Measurements from ENCODE around the gene COMMD3.
"Not testable (repeated sequence)": the region's sequence is repeated elsewhere in the genome, so short reads cannot be mapped to it uniquely, and the experiment has no call there.

Gene COMMD3

DNA sequence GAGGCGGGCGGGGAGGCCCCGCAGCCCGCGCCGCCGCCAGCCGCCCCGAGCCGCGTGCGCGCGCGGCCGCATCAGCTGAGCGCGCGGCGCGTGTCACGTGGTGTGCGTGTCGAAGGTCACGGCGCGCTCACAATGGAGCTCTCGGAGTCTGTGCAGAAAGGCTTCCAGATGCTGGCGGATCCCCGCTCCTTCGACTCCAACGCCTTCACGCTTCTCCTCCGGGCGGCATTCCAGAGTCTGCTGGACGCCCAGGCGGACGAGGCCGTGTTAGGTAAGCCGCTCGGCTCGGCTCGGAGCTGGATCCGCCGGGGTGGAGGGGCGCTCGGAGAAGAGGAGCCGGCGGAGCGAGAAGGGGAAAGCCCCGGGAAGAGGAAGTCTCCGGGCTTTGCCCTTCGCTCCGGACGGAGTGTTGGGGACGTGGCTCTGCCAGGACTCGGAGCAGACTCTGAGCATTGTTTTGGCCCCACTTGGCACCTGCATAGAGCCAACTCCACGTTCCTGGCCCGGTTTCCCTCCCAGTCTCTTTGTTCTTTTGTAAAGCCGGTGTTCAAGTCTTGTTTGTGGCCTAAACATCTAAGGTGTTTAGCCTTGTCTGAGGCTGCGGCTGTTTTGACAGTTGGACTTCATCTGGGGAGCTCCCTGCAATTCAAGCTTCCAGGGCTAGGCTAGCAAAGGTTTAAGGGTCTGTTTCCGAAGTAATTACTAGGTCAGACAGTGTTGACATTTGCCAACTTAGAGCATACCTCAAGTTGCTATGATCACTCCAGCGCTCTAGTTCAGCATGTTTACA lies at the start of gene COMMD3:
Gene COMMD3, plus strand, starts transcription at position 103 of the 790 bp plus-strand sequence. Its CDS starts 30 bp downstream, at position 133.
- peak; percentile 62 for DNase-seq

DNA sequence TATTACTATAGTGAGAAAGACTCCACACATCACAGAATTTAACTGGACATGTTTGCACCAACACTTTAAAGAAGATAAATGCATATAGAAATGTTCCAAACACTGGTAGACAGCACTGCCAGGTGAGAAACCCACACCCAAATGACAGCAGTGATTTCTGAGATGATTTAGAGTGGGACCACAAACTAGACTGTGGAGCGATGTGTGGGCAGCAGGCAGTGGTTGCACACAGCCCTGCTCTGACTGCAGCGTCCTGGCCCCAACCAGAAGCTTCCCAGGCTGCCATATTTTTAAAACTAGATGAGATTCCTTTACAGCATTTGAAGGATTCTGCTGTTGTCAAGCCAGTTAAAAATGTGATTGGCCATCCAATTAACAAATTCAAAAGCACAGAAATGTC lies 47.7 kb upstream of the COMMD3 start:
- no peak for DNase-seq

DNA sequence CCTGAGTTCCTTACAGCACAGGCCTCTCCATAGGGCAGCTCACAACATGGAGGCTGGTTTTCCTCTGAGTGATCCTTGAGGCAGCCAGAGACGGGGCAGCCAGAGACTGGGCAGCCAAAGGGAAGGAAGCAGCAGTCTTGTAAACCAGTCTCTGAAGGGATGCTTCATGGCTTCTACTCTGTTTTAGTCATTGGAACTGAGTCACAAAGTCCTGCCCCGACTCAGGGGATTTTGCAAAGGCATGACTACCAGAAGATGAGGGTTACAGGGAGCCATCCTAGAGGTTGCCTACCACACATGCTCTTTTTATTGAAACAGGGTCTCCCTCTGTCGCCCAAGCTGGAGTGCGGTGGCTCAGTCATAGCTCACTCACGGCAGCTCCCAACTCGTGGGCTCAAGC lies 44.4 kb upstream of the COMMD3 start:
- no peak for DNase-seq

DNA sequence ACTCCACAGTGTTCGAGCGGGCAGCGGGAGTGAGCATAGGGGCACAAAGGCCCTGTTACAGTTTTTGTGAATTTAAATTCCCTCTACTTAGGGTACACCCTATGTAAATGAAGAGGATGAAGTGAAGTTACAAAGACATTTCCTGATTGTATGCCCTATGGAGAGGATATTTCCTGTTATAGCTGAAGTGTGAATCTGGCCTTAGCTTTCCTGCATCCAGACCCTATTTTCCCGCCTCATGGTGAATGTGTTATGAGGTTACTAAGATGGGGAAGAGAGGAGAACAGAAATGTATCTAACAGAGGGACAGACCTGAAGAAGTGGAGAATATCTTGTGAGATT lies 37.8 kb upstream of the COMMD3 start:
- no peak for DNase-seq

DNA sequence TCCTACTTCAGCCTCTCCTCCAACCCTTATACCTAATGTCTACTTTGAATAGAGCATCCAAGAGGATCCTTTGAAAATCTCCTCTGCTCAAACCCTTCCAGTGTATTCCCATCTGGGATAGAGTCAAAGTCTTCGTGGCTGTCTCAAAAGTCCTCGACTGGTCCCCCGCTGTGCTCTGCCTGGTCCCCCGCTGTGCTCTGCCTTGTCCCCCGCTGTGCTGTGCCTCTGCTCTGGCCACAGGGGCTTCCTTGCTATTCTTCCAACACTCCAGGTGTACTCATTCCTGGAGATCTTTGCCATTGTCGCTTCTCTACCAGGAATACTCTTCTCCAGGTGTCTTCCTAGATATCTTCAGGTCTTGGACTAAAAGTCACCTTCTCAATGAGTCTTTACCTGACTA lies 36.1 kb upstream of the COMMD3 start:
- no peak for DNase-seq

DNA sequence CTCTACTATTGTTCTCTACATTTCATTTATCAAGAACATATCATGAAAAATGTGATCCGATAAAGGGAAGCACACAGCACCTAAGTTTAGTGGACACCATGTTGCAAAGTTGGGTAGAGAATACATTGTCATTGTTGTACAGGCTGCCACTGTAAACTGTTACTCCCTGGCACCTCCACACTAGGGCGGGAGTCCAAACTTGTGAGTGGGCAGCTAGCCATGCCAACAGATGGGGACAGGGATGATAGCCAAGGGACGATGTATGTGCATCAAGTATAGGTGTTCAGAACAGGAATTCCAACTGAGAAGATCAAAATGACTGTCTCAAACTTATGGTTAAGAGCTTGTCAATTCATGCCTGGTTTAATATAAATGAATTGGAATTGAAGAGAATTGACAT lies 31.1 kb upstream of the COMMD3 start:
- DNase-seq, result no peak

DNA sequence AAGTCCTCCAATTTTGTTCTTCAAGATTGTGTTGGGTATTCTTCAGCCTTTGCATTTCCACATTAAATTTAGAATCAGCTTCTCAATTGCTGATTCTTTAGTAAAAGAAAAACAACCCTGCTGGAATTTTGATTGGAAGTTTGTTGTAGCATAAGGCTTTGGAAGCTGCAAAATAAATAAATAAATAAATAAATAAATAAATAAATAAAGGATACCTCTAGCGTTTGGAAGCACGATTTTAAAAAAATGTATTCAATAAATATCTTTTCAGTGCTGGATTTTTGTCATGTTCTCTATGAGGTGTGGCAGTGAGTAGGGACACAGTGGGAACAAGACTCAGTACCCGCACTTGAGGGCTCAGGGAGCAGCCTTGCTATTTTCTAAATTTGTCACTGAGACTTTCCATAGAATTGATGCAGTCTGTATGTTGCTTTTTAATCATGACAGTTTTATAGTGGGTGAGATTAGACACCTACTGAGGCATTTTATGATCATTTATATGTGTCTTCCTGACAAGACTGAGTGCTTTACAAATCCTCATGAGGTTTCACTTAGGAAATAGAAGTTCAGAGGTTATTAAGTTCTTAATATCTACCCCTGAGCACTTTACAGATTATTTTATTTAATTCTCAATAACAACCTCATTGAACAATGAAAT lies 22.3 kb upstream of the COMMD3 start:
- no peak for DNase-seq

DNA sequence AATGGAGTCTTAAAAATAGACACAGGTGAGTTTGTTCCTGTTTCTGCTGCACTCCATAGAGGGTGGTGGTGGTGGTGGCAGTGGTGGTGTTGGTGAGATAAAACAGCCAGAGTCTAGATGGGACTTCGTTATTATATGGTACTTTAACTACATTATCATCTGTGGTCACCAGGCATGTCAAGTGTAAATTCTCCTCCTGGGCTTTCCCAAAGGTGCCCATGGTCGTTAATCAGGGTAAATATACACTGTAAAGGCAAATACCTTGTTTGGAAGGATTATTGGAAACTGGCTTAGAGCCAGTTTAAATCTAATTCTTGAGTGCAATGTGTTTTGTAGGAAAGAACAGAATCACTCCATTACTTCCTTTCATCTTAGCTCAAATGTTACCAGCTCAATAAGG lies 21.5 kb upstream of the COMMD3 start:
- no peak for DNase-seq

DNA sequence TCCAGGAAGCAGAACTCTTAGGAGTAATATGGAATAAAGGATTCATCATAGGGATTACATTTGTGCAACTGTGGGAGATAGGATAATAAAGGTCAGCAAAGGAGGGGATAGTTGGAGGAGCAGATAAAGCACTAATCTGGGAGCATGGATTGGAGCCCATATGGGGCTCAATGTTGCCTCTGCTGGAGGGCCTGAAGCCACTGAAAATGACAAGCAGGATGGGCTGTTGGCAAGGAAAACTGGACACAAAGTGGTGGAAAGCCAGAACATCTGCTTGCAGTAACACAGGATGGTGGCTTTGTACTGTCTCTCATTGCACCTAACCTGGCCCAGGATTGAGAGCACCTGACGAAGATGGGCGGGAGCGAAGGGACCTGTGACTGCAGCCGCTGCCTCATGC lies 15.0 kb upstream of the COMMD3 start:
- no peak for DNase-seq

DNA sequence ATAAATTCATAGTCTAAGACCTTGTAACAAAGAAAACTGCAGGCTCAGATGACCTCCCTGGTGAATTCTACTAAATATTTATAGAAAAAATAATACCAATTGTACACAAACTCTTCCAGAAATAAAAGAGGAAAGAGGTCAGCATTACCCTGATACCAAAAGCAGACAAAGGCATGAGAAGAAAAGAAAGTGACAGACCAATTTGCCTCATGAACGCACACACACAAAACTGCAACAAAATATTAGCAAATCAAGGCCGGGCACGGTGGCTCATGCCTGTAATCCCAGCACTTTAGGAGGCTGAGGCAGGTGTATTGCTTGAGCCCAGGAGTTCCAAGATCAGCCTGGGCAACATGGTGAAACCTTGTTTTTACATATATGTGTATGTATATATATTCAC lies 12.7 kb upstream of the COMMD3 start:
- no peak for DNase-seq

DNA sequence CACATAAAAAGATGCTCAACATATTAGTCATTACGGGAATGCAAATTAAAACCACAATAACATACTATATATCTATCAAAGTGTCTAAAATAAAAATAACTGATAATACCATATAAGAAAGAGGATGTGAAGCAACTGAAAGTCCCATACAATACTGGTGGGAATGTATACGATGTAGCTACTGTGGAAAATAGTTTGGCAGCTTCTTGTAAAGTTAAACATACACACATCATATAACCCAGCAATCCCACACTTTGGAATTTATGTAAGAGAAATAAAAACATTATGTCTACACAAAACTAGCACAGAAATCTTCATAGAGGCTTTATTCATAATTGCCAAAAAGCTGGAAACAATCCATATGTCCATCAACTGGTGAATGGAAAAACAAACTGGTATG lies 10.5 kb upstream of the COMMD3 start:
- DNase-seq, result no peak

DNA sequence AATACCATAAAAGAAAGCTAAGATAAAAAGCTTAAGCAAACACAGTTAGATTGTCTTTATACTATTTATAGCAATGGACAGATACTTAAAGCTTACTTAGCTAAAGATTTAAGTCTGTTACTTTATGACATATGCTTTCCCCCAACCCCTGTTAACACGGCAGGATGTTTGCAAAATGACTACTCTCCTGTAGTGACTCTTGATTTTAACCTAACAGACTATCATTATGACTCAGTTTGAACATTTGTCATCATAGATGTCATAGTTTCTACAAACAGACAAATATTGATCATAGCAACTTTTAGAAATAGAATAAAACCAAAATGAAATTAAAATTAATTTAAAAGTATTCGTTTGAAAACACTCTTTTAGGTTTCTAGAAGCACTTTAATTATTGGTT lies 7.8 kb upstream of the COMMD3 start:
- DNase-seq, result no peak

DNA sequence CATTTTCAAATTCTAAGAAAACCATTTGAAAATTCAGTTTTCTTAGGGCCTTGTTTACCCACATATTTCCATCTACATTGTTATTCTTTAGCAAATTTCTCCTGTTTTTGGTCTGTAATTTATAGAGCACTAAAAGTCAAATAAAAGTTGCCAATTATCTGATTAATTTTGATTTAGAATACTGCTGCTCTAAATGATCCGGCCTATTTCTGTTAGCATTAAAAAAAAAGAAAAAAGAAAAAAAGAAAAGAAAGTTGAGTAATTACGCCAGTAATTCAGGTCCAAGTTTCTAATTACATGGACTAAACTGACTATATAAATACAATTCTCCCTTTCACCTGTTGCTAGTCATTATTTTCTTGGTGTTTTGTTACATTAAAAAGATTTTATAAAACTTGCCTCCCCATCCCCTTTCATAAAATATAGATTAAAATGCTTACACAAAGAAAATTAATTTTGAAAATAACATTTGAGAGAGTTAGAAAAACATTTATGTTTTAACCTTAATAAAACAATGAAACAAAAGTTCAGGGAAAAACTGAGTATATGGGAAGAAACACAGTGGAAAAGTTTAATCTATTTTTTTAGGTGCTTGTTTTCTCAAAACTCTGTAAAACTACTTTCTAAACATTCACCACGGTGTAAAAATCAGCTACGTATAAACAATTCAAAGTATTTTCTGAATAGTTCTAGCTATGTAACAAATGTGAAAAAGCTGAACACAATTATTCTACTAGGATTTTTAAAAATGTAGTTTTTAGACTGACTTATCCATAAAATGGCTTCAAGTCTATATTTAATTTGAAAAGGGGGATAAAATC lies 6.8 kb upstream of the COMMD3 start:
- no peak for DNase-seq

DNA sequence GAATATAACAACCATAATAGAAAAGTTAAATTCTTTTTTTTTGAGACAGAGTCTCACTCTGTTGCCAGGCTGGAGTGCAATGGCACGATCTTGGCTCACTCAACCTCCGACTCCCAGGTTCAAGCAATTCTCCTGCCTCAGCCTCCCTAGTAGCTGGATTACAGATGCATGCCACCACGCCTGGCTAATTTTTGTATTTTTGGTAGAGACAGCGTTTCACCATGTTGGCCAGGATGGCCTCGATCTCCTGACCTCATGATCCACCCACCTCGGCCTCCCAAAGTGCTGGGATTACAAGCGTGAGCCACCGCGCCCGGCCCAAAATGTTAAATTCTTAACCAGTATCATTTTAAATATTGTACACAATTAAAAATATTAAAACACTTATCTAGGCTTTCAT lies 6.2 kb upstream of the COMMD3 start:
- not testable (repeated sequence) for DNase-seq

DNA sequence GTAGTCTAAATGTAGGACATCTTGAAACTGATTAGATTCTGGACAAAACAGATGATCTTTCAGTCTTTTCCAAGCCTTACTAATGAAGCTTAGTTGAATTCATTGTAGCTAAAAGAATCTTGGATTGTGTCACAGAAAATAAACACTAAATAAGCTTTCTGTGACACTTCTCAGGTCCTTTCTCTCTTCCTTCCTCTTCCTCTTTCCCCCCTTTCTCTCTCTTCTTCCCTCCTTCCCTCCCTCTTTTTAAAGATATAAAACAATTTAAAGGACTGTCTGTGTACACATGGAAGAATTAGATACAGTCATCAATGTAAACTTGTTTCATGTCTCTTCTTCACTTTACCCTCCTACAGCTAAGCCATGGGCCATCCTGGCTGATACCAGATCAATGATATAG lies 5.3 kb upstream of the COMMD3 start:
- DNase-seq, result no peak

DNA sequence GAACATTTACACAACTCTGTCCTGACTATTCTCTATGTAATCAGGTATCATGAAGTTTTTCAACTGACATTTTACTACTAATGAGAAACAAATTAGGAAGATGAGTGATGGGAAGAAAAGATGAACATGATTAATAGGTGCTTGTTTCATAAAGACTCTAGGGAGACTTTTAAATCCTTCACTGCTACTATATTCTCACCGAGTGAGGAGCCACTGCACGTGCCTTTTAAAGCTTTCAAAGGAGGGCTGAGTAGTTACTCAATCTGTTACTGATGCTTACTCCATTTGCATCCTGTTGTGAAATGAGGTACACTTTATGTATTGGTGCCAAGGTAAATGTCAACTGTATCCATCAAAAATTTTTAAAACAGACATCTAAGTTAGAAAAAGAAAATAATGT lies 1.3 kb upstream of the COMMD3 start:
- DNase-seq, result no peak

DNA sequence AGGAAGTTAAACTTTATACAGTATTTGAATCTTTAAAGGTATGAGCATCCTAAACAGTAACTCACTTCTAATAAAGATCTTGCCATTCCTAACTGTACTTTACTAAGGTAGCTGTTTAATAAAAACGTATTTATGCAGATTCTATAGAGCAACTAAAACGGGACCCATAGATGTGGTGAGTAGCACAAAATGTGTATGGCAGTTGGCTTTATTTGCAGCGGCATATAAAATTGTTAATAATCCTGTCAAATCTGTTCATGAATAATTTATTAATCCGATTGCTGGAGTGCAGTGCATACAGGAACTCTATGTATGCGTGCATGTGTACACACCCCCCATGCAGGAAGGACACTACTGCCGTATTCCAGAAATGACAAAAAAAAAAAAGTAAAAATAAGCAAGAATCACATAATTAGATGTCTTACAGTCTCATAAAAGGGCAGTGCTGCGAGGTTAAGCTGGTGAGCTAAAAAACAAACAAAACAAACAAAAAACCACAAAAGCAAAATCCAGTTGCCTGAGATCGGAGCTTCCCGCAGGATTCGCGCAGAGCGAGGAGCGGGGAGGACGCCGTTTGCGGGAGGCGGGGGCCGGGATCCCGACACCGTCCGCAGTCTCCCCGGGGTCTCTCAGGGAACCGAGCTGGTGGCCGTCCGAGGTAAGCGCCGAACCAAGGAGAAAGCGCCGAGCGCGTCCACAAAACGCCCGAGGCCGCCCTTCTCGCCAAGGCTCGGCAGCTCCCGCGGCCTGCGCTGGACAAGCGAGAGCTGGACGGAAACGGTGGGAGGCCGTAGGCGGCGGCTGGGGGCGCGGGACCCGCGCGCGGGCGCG lies 518 bp upstream of the COMMD3 start:
- DNase-seq, result peak; percentile 32

DNA sequence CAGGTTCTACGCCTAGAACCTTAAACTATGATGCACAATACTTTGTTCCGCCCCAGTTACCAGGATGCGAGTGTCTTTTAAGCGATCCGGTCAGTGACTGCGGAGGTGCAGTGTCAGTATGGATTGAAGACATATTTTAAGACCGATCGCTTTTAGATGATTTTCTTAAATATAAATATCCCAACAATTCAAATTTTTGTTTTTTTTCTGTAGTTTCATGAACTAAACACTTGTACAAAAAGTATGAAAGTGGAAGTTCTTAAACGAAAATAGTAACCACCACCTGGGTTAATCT lies 835 bp downstream of the COMMD3 start:
- no peak for DNase-seq

DNA sequence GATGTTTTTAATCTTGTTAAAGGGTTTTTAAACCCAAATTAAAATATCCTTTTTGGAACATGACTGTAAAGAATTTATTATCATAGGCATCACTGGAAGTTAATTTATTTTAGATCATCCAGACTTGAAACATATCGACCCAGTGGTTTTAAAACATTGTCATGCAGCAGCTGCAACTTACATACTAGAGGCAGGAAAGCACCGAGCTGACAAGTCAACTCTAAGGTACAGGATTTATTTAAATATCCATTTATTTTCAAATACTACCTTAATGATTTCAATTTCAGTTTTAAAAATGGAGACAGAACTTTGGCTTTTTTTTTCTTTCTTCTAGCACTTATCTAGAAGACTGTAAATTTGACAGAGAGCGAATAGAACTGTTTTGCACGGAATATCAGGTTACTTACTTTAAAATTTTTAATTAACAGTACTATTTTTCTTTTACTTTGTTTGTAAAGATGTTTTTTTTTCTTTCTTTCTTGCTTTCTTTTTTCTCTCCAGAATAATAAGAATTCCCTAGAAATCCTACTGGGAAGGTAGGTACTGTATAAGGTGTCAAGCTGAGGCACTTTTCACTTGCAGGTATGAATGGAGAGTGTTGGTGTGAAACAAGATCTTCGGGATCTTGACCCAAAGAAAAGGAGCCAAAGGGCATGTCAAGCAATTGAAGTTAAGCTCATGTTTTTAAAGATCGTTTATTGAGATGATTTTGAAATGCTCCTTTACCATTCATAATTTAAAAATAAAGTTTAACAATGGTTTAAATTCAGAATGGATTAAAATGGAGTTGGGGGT lies 1.8 kb downstream of the COMMD3 start:
- DNase-seq, result no peak

DNA sequence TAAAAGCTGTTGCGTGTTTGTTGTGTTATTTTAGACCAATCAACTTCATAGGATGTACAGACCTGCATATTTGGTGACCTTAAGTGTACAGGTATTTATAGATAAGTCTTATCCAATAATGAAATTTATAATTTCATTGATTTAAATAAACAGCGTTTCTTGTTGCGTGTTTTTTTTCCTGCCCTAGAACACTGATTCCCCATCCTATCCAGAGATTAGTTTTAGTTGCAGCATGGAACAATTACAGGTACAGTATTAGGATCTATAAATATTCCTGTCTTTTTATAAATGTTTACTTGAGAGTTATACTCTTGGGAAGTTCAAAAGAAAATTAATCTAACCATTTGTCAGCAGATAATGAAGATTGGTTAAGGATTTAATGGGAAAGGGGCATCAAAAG lies 2.6 kb downstream of the COMMD3 start:
- DNase-seq, result no peak

DNA sequence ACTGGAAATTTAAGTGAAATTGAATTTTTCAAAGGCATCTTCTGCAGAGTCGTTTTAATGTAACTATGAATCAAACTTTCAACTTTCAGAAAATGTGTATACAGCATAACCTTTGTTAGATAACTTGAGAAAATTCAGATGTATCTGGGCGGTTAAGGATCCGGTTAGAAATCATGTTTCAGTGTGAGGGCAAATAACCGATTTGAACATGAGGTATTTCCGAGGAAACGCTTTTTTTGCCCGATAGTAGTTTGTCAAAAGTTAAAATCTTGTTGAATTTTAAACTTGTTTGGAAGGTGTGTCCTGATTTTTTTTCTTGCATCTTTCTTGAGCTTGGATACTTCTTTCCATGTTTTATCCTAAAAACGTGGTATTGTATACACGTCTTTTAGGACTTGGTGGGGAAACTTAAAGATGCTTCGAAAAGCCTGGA lies 3.4 kb downstream of the COMMD3 start:
- DNase-seq, result no peak

DNA sequence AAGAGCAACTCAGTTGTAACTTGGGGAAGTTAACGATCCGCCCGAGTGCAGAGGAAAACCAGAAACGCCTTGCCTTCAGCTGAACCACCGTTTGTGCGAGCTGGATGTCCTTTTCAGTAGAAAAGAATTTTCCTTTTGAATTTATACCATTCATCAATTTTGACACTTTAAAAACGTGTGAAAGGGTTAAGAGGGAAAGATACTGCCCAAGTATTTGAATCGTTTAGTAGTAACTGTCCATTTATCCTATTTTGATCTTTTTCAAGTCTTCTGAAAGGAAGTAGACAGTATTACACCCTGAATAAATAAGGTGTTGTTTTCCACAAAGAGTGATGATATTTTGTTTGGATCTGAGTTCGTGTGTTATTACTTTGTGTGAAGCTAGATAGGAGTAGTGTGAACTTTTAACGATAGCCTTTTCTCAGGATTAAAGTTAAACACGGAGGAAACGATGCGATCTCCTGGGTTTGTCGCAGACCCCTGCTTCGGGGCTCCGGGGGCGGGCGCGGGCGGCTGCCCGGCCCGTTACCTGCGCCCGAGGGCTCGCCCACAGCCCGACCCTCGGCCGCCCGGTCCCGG lies 3.9 kb downstream of the COMMD3 start:
- DNase-seq, result no peak
